Stimulated activated naive CD8-positive, alpha-beta T cell treated with anti-CD3 and anti-CD28 coated beads, Interleukin-15, amount 100 ng/mL, for 72 hours (primary cell): ENCODE measurements around the gene ANKRD40.

Experiments used
- ATAC-seq: fragments of 150-1000 bp; cut with Tn5 transposase; 2 replicates; pipeline ENCODE4 v1.10.0; 2021; ENCODE audit warnings: mild to moderate bottlenecking, moderate library complexity
- DNase-seq, 2 donors: peaks; one replicate each; pipeline ENCODE4 v3.0.0; 2021 to 2022
- H3K27ac Mint-ChIP-seq, 2 donors: one replicate each; pipeline ENCODE4 v1.8.0; 2022; ENCODE audit warnings: mild to moderate bottlenecking in 2 of 2, mixed read lengths in 2 of 2, moderate library complexity in 2 of 2
- H3K27me3 Mint-ChIP-seq: one replicate; pipeline ENCODE4 v1.8.0; 2022; ENCODE audit warnings: mixed read lengths
- H3K4me1 Mint-ChIP-seq: one replicate; pipeline ENCODE4 v1.8.0; 2022; ENCODE audit warnings: mild to moderate bottlenecking, mixed read lengths
- H3K4me3 Mint-ChIP-seq, 2 donors: one replicate each; pipeline ENCODE4 v1.8.0; 2022; ENCODE audit warnings: mild to moderate bottlenecking in 2 of 2, mixed read lengths in 2 of 2, moderate library complexity in 1 of 2
- H3K9me3 Mint-ChIP-seq, 2 donors: one replicate each; pipeline ENCODE4 v1.8.0; 2022; ENCODE audit warnings: mixed read lengths in 2 of 2

Gene ANKRD40

GRCh38 chr17:50693036-50693682, 14.6 kb downstream of the ANKRD40 start:
- no peak overlapping the region for H3K27ac Mint-ChIP-seq
- H3K4me1 Mint-ChIP-seq, result peaks cover 11% of the 10 kb centered on the region
- no peak for DNase-seq
- no peaks in the 10 kb centered on the region for H3K9me3 Mint-ChIP-seq
- H3K4me3 Mint-ChIP-seq, result no peak overlapping the region
- H3K27me3 Mint-ChIP-seq, result no peaks in the 10 kb centered on the region
- ATAC-seq, result no peak

- Mint-ChIP-seq H3K27me3 (no peaks in the 10 kb centered on the region), H3K9me3 (no peaks in the 10 kb centered on the region), H3K4me1 (peaks cover 7% of the 10 kb centered on the region), H3K4me3 (no peak overlapping the region), H3K27ac (peak overlapping the region in 1 of 2 donors; percentile 28)
- ATAC-seq (no peak), DNase-seq (no peak)
Observed at GRCh38 chr17:50692448-50693035, 15.2 kb downstream of the ANKRD40 start.

- no peak for ATAC-seq
- DNase-seq, result no peak
- H3K27ac Mint-ChIP-seq, result peak overlapping the region in 1 of 2 donors; percentile 28
- H3K9me3 Mint-ChIP-seq, result no peaks in the 10 kb centered on the region
- no peak overlapping the region for H3K4me3 Mint-ChIP-seq
- H3K4me1 Mint-ChIP-seq, result peaks cover 7% of the 10 kb centered on the region
- H3K27me3 Mint-ChIP-seq, result no peaks in the 10 kb centered on the region
Observed at GRCh38 chr17:50691550-50692447, 15.9 kb downstream of the ANKRD40 start.

GRCh38 chr17:50690887-50691549, 16.7 kb downstream of the ANKRD40 start:
- Mint-ChIP-seq H3K4me3 (no peak overlapping the region), H3K4me1 (peaks cover 7% of the 10 kb centered on the region), H3K27ac (no peak overlapping the region), H3K9me3 (no peaks in the 10 kb centered on the region), H3K27me3 (no peaks in the 10 kb centered on the region)
- DNase-seq, result no peak
- ATAC-seq, result no peak

GRCh38 chr17:50689956-50690886, 17.5 kb downstream of the ANKRD40 start:
- no peak overlapping the region for H3K4me3 Mint-ChIP-seq
- no peaks in the 10 kb centered on the region for H3K27me3 Mint-ChIP-seq
- ATAC-seq, result peak; percentile 35
- peak overlapping the region in 1 of 2 donors; percentile 0 for H3K27ac Mint-ChIP-seq
- H3K4me1 Mint-ChIP-seq, result peaks cover under 1% of the 10 kb centered on the region
- no peak for DNase-seq
- H3K9me3 Mint-ChIP-seq, result no peaks in the 10 kb centered on the region

GRCh38 chr17:50689251-50689650, 18.5 kb downstream of the ANKRD40 start:
- ATAC-seq (no peak), DNase-seq (no peak)
- no peaks in the 10 kb centered on the region for H3K27me3 Mint-ChIP-seq
- H3K4me3 Mint-ChIP-seq, result no peak overlapping the region
- no peaks in the 10 kb centered on the region for H3K4me1 Mint-ChIP-seq
- no peak overlapping the region for H3K27ac Mint-ChIP-seq
- H3K9me3 Mint-ChIP-seq, result no peaks in the 10 kb centered on the region

GRCh38 chr17:50688245-50688644, 19.5 kb downstream of the ANKRD40 start:
- H3K4me1 Mint-ChIP-seq, result no peaks in the 10 kb centered on the region
- H3K4me3 Mint-ChIP-seq, result no peak overlapping the region
- ATAC-seq, result no peak
- no peak for DNase-seq
- no peaks in the 10 kb centered on the region for H3K27me3 Mint-ChIP-seq
- no peaks in the 10 kb centered on the region for H3K9me3 Mint-ChIP-seq
- no peak overlapping the region for H3K27ac Mint-ChIP-seq

GRCh38 chr17:50687200-50688066, 20.3 kb downstream of the ANKRD40 start:
- Mint-ChIP-seq H3K4me1 (no peaks in the 10 kb centered on the region), H3K4me3 (no peak overlapping the region), H3K27me3 (peaks cover 4% of the 10 kb centered on the region), H3K9me3 (no peaks in the 10 kb centered on the region), H3K27ac (peak overlapping the region; percentile 13 to 40)
- ATAC-seq (no peak), DNase-seq (no peak)

GRCh38 chr17:50686494-50687199, 21.1 kb downstream of the ANKRD40 start:
- Mint-ChIP-seq H3K27ac (no peak overlapping the region), H3K27me3 (peaks cover 12% of the 10 kb centered on the region), H3K9me3 (no peaks in the 10 kb centered on the region), H3K4me1 (no peaks in the 10 kb centered on the region), H3K4me3 (no peak overlapping the region)
- DNase-seq (no peak), ATAC-seq (no peak)

- Mint-ChIP-seq H3K4me1 (peaks cover 6% of the 10 kb centered on the region), H3K27ac (no peak overlapping the region), H3K4me3 (no peak overlapping the region), H3K27me3 (peaks cover 19% of the 10 kb centered on the region), H3K9me3 (no peaks in the 10 kb centered on the region)
- ATAC-seq, result no peak
- DNase-seq, result no peak
Observed at GRCh38 chr17:50685691-50686493, 21.8 kb downstream of the ANKRD40 start.

GRCh38 chr17:50685334-50685665, 22.4 kb downstream of the ANKRD40 start:
- Mint-ChIP-seq H3K27ac (no peak overlapping the region), H3K9me3 (no peaks in the 10 kb centered on the region), H3K27me3 (peaks cover 25% of the 10 kb centered on the region), H3K4me3 (no peak overlapping the region), H3K4me1 (peaks cover 6% of the 10 kb centered on the region)
- no peak for DNase-seq
- ATAC-seq, result no peak

GRCh38 chr17:50684612-50685333, 22.9 kb downstream of the ANKRD40 start:
- Mint-ChIP-seq H3K27ac (peak overlapping the region; percentile 21 to 59), H3K27me3 (peaks cover 30% of the 10 kb centered on the region), H3K4me3 (no peak overlapping the region), H3K4me1 (peaks cover 6% of the 10 kb centered on the region), H3K9me3 (no peaks in the 10 kb centered on the region)
- ATAC-seq, result no peak
- DNase-seq, result no peak

GRCh38 chr17:50684288-50684611, 23.5 kb downstream of the ANKRD40 start:
- no peaks in the 10 kb centered on the region for H3K9me3 Mint-ChIP-seq
- H3K27me3 Mint-ChIP-seq, result peaks cover 35% of the 10 kb centered on the region
- H3K4me3 Mint-ChIP-seq, result no peak overlapping the region
- DNase-seq (no peak), ATAC-seq (no peak)
- peaks cover 6% of the 10 kb centered on the region for H3K4me1 Mint-ChIP-seq
- peak overlapping the region; percentile 21 to 59 for H3K27ac Mint-ChIP-seq
